Measurements from ENCODE around the gene DLGAP1.

DLGAP1 gene

GRCh38 chr18:4196351-4196750, 258.8 kb downstream of the DLGAP1 start:
- Histone ChIP-seq H3K4me3 (ENCODE audit: control insufficient read depth in 1 of 7, extremely low read depth in 1 of 7, insufficient read depth in 4 of 7, low read depth in 2 of 7, low read length in 6 of 7) (no peak overlapping the region), H3K27ac (ENCODE audit: insufficient read depth in 1 of 2, low read depth in 1 of 2, low read length in 2 of 2, poor library complexity in 1 of 2, severe bottlenecking in 2 of 2) (no peak overlapping the region), H3K9me3 (ENCODE audit: control extremely low read depth in 1 of 5, control insufficient read depth in 4 of 5, insufficient read depth in 2 of 5, low read depth in 1 of 5, low read length in 4 of 5) (no peaks in the 10 kb centered on the region), H3K4me1 (ENCODE audit: control extremely low read depth in 1 of 4, control insufficient read depth in 4 of 4, insufficient read depth in 4 of 4, low read length in 3 of 4) (no peaks in the 10 kb centered on the region), H3K27me3 (replicated peaks in 2 of 5; ENCODE audit: control insufficient read depth in 4 of 5, insufficient read depth in 5 of 5, low read length in 4 of 5) (no peaks in the 10 kb centered on the region), H3K36me3 (ENCODE audit: control insufficient read depth in 4 of 4, insufficient read depth in 4 of 4, low read length in 3 of 4) (no peaks in the 10 kb centered on the region)
- WGBS (ENCODE audit: insufficient coverage): 19% methylated on average over 3 of the region's 4 CpGs
- CTCF ChIA-PET: no interaction called here
- POLR2A ChIA-PET: no interaction called here
- peak in 2 of 3 donors; percentile 2 to 35 for DNase-seq

- DNase-seq: no peak
- Histone ChIP-seq H3K27ac (ENCODE audit: insufficient read depth in 1 of 2, low read depth in 1 of 2, low read length in 2 of 2, poor library complexity in 1 of 2, severe bottlenecking in 2 of 2) (no peak overlapping the region), H3K4me1 (ENCODE audit: control extremely low read depth in 1 of 4, control insufficient read depth in 4 of 4, insufficient read depth in 4 of 4, low read length in 3 of 4) (no peaks in the 10 kb centered on the region), H3K4me3 (ENCODE audit: control insufficient read depth in 1 of 7, extremely low read depth in 1 of 7, insufficient read depth in 4 of 7, low read depth in 2 of 7, low read length in 6 of 7) (no peak overlapping the region), H3K9me3 (ENCODE audit: control extremely low read depth in 1 of 5, control insufficient read depth in 4 of 5, insufficient read depth in 2 of 5, low read depth in 1 of 5, low read length in 4 of 5) (no peaks in the 10 kb centered on the region), H3K27me3 (replicated peaks in 2 of 5; ENCODE audit: control insufficient read depth in 4 of 5, insufficient read depth in 5 of 5, low read length in 4 of 5) (no peaks in the 10 kb centered on the region), H3K36me3 (ENCODE audit: control insufficient read depth in 4 of 4, insufficient read depth in 4 of 4, low read length in 3 of 4) (no peaks in the 10 kb centered on the region)
- ChIA-PET POLR2A (no interaction called here), CTCF (no interaction called here)
- WGBS (ENCODE audit: insufficient coverage): 60% methylated on average over 1 of the region's 3 CpGs
These were observed 262.0 kb downstream of the DLGAP1 start for GRCh38 chr18:4193086-4193485.

- no peaks in the 10 kb centered on the region for H3K27me3 ChIP-seq (replicated peaks in 2 of 5; ENCODE audit: control insufficient read depth in 4 of 5, insufficient read depth in 5 of 5, low read length in 4 of 5)
- H3K4me3 ChIP-seq (ENCODE audit: control insufficient read depth in 1 of 7, extremely low read depth in 1 of 7, insufficient read depth in 4 of 7, low read depth in 2 of 7, low read length in 6 of 7): no peak overlapping the region
- no peaks in the 10 kb centered on the region for H3K4me1 ChIP-seq (ENCODE audit: control extremely low read depth in 1 of 4, control insufficient read depth in 4 of 4, insufficient read depth in 4 of 4, low read length in 3 of 4)
- ChIA-PET CTCF (no interaction called here), POLR2A (no interaction called here)
- no peaks in the 10 kb centered on the region for H3K9me3 ChIP-seq (ENCODE audit: control extremely low read depth in 1 of 5, control insufficient read depth in 4 of 5, insufficient read depth in 2 of 5, low read depth in 1 of 5, low read length in 4 of 5)
- WGBS (ENCODE audit: insufficient coverage): 95% methylated on average over 4 of the region's 7 CpGs
- DNase-seq: peak in 1 of 3 donors; percentile 1
- no peaks in the 10 kb centered on the region for H3K36me3 ChIP-seq (ENCODE audit: control insufficient read depth in 4 of 4, insufficient read depth in 4 of 4, low read length in 3 of 4)
- H3K27ac ChIP-seq (ENCODE audit: insufficient read depth in 1 of 2, low read depth in 1 of 2, low read length in 2 of 2, poor library complexity in 1 of 2, severe bottlenecking in 2 of 2): no peak overlapping the region
These were observed 273.1 kb downstream of the DLGAP1 start for GRCh38 chr18:4181882-4182568.

- Histone ChIP-seq H3K9me3 (ENCODE audit: control extremely low read depth in 1 of 5, control insufficient read depth in 4 of 5, insufficient read depth in 2 of 5, low read depth in 1 of 5, low read length in 4 of 5) (no peaks in the 10 kb centered on the region), H3K4me3 (ENCODE audit: control insufficient read depth in 1 of 7, extremely low read depth in 1 of 7, insufficient read depth in 4 of 7, low read depth in 2 of 7, low read length in 6 of 7) (no peak overlapping the region), H3K36me3 (ENCODE audit: control insufficient read depth in 4 of 4, insufficient read depth in 4 of 4, low read length in 3 of 4) (no peaks in the 10 kb centered on the region), H3K27me3 (replicated peaks in 2 of 5; ENCODE audit: control insufficient read depth in 4 of 5, insufficient read depth in 5 of 5, low read length in 4 of 5) (no peaks in the 10 kb centered on the region), H3K4me1 (ENCODE audit: control extremely low read depth in 1 of 4, control insufficient read depth in 4 of 4, insufficient read depth in 4 of 4, low read length in 3 of 4) (no peaks in the 10 kb centered on the region), H3K27ac (ENCODE audit: insufficient read depth in 1 of 2, low read depth in 1 of 2, low read length in 2 of 2, poor library complexity in 1 of 2, severe bottlenecking in 2 of 2) (no peak overlapping the region)
- ChIA-PET POLR2A (no interaction called here), CTCF (interaction anchor here (0.7 kb wide), 1 partner anchor 76 kb away, joined by 3 read pairs; no protein-coding TSS in a partner anchor)
- no peak for DNase-seq
- WGBS (ENCODE audit: insufficient coverage): 100% methylated on average over 1 of the region's 3 CpGs
These were observed 274.0 kb downstream of the DLGAP1 start for GRCh38 chr18:4181086-4181485.

- Histone ChIP-seq H3K27ac (ENCODE audit: insufficient read depth in 1 of 2, low read depth in 1 of 2, low read length in 2 of 2, poor library complexity in 1 of 2, severe bottlenecking in 2 of 2) (no peak overlapping the region), H3K27me3 (replicated peaks in 2 of 5; ENCODE audit: control insufficient read depth in 4 of 5, insufficient read depth in 5 of 5, low read length in 4 of 5) (no peaks in the 10 kb centered on the region), H3K4me3 (ENCODE audit: control insufficient read depth in 1 of 7, extremely low read depth in 1 of 7, insufficient read depth in 4 of 7, low read depth in 2 of 7, low read length in 6 of 7) (no peak overlapping the region), H3K4me1 (ENCODE audit: control extremely low read depth in 1 of 4, control insufficient read depth in 4 of 4, insufficient read depth in 4 of 4, low read length in 3 of 4) (no peaks in the 10 kb centered on the region), H3K36me3 (ENCODE audit: control insufficient read depth in 4 of 4, insufficient read depth in 4 of 4, low read length in 3 of 4) (no peaks in the 10 kb centered on the region), H3K9me3 (ENCODE audit: control extremely low read depth in 1 of 5, control insufficient read depth in 4 of 5, insufficient read depth in 2 of 5, low read depth in 1 of 5, low read length in 4 of 5) (no peaks in the 10 kb centered on the region)
- no peak for DNase-seq
- POLR2A ChIA-PET: no interaction called here
- CTCF ChIA-PET: no interaction called here
- 91% methylated on average over 3 of the region's 6 CpGs for WGBS (ENCODE audit: insufficient coverage)
These were observed 282.7 kb downstream of the DLGAP1 start for GRCh38 chr18:4172196-4173100.

- Histone ChIP-seq H3K4me3 (ENCODE audit: control insufficient read depth in 1 of 7, extremely low read depth in 1 of 7, insufficient read depth in 4 of 7, low read depth in 2 of 7, low read length in 6 of 7) (no peak overlapping the region), H3K36me3 (ENCODE audit: control insufficient read depth in 4 of 4, insufficient read depth in 4 of 4, low read length in 3 of 4) (no peaks in the 10 kb centered on the region), H3K27ac (ENCODE audit: insufficient read depth in 1 of 2, low read depth in 1 of 2, low read length in 2 of 2, poor library complexity in 1 of 2, severe bottlenecking in 2 of 2) (no peak overlapping the region), H3K4me1 (ENCODE audit: control extremely low read depth in 1 of 4, control insufficient read depth in 4 of 4, insufficient read depth in 4 of 4, low read length in 3 of 4) (no peaks in the 10 kb centered on the region), H3K27me3 (replicated peaks in 2 of 5; ENCODE audit: control insufficient read depth in 4 of 5, insufficient read depth in 5 of 5, low read length in 4 of 5) (no peaks in the 10 kb centered on the region), H3K9me3 (ENCODE audit: control extremely low read depth in 1 of 5, control insufficient read depth in 4 of 5, insufficient read depth in 2 of 5, low read depth in 1 of 5, low read length in 4 of 5) (no peaks in the 10 kb centered on the region)
- DNase-seq: no peak
- POLR2A ChIA-PET: no interaction called here
- WGBS (ENCODE audit: insufficient coverage): 61% methylated on average over 2 of the region's 4 CpGs
- CTCF ChIA-PET: no interaction called here
These were observed 297.8 kb downstream of the DLGAP1 start for GRCh38 chr18:4157352-4157751.

- CTCF ChIA-PET: no interaction called here
- POLR2A ChIA-PET: no interaction called here
- Histone ChIP-seq H3K9me3 (ENCODE audit: control extremely low read depth in 1 of 5, control insufficient read depth in 4 of 5, insufficient read depth in 2 of 5, low read depth in 1 of 5, low read length in 4 of 5) (no peaks in the 10 kb centered on the region), H3K27me3 (replicated peaks in 2 of 5; ENCODE audit: control insufficient read depth in 4 of 5, insufficient read depth in 5 of 5, low read length in 4 of 5) (peaks cover 0 to 3% (median 0%) of the 10 kb centered on the region in 5 experiments), H3K36me3 (ENCODE audit: control insufficient read depth in 4 of 4, insufficient read depth in 4 of 4, low read length in 3 of 4) (no peaks in the 10 kb centered on the region), H3K4me3 (ENCODE audit: control insufficient read depth in 1 of 7, extremely low read depth in 1 of 7, insufficient read depth in 4 of 7, low read depth in 2 of 7, low read length in 6 of 7) (no peak overlapping the region), H3K27ac (ENCODE audit: insufficient read depth in 1 of 2, low read depth in 1 of 2, low read length in 2 of 2, poor library complexity in 1 of 2, severe bottlenecking in 2 of 2) (no peak overlapping the region), H3K4me1 (ENCODE audit: control extremely low read depth in 1 of 4, control insufficient read depth in 4 of 4, insufficient read depth in 4 of 4, low read length in 3 of 4) (no peaks in the 10 kb centered on the region)
- DNase-seq: no peak
- WGBS (ENCODE audit: insufficient coverage): no CpG with 5 or more reads among the region's 1 CpG
These were observed 308.3 kb downstream of the DLGAP1 start for GRCh38 chr18:4146797-4147196.
